ENCODE data around the gene MSL2. TPM values are rescaled to one million over a fixed set of nuclear protein-coding genes. Genes with fewer than 3 reads are reported as not detected.
"Not testable (repeated sequence)": the region's sequence is repeated elsewhere in the genome, so short reads cannot be mapped to it uniquely, and the experiment has no call there.

The MSL2 gene
- total RNA-seq, 1 donor from 2014 or later = 30.2 TPM

GRCh38 chr3:136236109-136236508, 40.0 kb upstream of the MSL2 start:
- no peak for DNase-seq

DNA sequence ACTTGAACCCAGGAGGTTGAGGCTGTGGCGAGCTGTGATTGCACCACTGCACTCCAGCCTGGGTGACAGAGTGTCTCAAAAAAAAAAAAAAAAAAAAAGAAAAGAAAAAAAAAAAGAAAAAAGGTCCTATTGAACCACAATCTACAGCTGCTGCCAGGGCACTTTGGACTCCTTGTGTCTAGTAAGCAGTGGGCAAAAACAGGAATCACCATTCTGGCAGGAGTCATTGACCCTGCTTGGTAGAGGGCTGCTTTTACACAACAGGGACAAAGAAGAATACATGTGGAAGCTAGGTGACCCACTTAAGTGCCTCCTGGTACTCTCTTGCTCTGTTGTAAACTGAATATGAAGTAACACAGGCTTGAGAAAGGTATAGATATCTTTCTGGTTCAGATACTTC, 39.4 kb upstream of the MSL2 start:
- intact Hi-C loops (cut with DNase I) = no loop called here
- H3K4me1 ChIP-seq = no peaks in the 10 kb centered on the region
- H3K4me3 ChIP-seq = no peak overlapping the region
- DNase-seq = no peak
- H3K27ac ChIP-seq = no peak overlapping the region
- no peak for ATAC-seq
- no peaks in the 10 kb centered on the region for H3K9me3 ChIP-seq
- H3K27me3 ChIP-seq = no peaks in the 10 kb centered on the region
- TF ChIP-seq, protein P1, sequence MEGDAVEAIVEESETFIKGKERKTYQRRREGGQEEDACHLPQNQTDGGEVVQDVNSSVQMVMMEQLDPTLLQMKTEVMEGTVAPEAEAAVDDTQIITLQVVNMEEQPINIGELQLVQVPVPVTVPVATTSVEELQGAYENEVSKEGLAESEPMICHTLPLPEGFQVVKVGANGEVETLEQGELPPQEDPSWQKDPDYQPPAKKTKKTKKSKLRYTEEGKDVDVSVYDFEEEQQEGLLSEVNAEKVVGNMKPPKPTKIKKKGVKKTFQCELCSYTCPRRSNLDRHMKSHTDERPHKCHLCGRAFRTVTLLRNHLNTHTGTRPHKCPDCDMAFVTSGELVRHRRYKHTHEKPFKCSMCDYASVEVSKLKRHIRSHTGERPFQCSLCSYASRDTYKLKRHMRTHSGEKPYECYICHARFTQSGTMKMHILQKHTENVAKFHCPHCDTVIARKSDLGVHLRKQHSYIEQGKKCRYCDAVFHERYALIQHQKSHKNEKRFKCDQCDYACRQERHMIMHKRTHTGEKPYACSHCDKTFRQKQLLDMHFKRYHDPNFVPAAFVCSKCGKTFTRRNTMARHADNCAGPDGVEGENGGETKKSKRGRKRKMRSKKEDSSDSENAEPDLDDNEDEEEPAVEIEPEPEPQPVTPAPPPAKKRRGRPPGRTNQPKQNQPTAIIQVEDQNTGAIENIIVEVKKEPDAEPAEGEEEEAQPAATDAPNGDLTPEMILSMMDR (IDR thresholded peaks at IDR 0.05) = no peak
- no peaks in the 10 kb centered on the region for H3K36me3 ChIP-seq

More at GRCh38 chr3:136236109-136236508, 40.0 kb upstream of the MSL2 start:
- TF ChIP-seq, protein P1 (IDR thresholded peaks at IDR 0.05) = no peak
- H3K27me3 ChIP-seq = no peaks in the 10 kb centered on the region
- no peaks in the 10 kb centered on the region for H3K36me3 ChIP-seq
- no peaks in the 10 kb centered on the region for H3K4me1 ChIP-seq
- ATAC-seq = no peak
- no peaks in the 10 kb centered on the region for H3K9me3 ChIP-seq
- intact Hi-C loops (cut with DNase I) = no loop called here
- H3K4me3 ChIP-seq = no peak overlapping the region
- H3K27ac ChIP-seq = no peak overlapping the region

- TF ChIP-seq, protein P1 (IDR thresholded peaks at IDR 0.05) = no peak
- H3K36me3 ChIP-seq = no peaks in the 10 kb centered on the region
- ATAC-seq = no peak
- H3K4me3 ChIP-seq = no peak overlapping the region
- H3K27ac ChIP-seq = no peak overlapping the region
- no peaks in the 10 kb centered on the region for H3K4me1 ChIP-seq
- DNase-seq = no peak
- H3K27me3 ChIP-seq = no peaks in the 10 kb centered on the region
- intact Hi-C loops (cut with DNase I) = no loop called here
- H3K9me3 ChIP-seq = no peaks in the 10 kb centered on the region
Observed at GRCh38 chr3:136232413-136232812, 36.3 kb upstream of the MSL2 start.

- H3K27me3 ChIP-seq; H3K27ac ChIP-seq; DNase-seq; intact Hi-C loops (cut with DNase I); H3K4me3 ChIP-seq; H3K4me1 ChIP-seq; H3K36me3 ChIP-seq; H3K9me3 ChIP-seq; ATAC-seq: not testable (repeated sequence)
Observed at GRCh38 chr3:136222746-136223145, 26.6 kb upstream of the MSL2 start.

DNA sequence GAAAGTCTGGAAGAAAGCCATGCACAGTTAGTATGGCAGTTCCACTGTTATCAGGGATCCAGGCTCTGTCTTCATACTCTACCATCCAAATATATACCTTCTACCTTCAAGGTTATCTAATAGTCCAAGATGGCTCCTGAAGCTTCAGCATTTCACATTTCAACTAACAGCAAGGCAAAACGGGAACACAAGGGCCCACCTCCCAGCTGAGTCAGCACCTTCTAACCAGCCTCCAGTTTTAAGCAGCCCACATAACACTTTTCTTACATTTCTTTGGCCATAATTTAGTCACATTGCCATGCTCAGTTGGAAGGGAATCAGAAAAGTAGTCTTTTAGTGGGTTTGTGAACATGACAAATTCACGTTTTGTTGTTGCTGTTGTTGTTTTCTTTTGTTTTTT, 15.4 kb upstream of the MSL2 start:
- intact Hi-C loops (cut with DNase I) = no loop called here
- DNase-seq = no peak

DNA sequence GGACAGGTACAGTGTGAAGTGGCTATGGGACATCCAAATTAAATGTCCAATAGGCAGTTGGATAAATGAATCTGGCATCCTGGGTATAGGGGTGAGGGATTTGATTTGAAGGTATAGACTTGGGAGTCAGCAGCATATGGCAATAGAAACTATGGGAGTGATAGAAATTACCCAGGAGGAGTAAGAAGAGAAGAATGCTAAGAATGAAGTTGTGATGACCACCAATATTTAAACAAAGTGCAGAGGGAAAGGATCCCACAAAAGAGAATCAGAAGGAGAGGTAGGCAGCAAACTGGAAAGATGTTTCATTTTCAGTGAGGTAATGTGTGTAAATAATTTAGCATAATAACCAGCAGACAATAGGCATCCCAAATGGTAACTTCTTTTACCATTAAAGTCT, 13.8 kb upstream of the MSL2 start:
- TF ChIP-seq, protein P1 (IDR thresholded peaks at IDR 0.05) = no peak

More for the DNA sequence above, 15.4 kb upstream of the MSL2 start:
- H3K36me3 ChIP-seq = no peaks in the 10 kb centered on the region
- no peaks in the 10 kb centered on the region for H3K4me1 ChIP-seq
- H3K27me3 ChIP-seq = no peaks in the 10 kb centered on the region
- H3K4me3 ChIP-seq = no peak overlapping the region
- ATAC-seq = no peak
- TF ChIP-seq, protein P1 (IDR thresholded peaks at IDR 0.05) = no peak
- no peaks in the 10 kb centered on the region for H3K9me3 ChIP-seq
- H3K27ac ChIP-seq = no peak overlapping the region

More for the DNA sequence above, 13.8 kb upstream of the MSL2 start:
- intact Hi-C loops (cut with DNase I) = no loop called here
- H3K27ac ChIP-seq = no peak overlapping the region
- no peak for DNase-seq
- no peaks in the 10 kb centered on the region for H3K36me3 ChIP-seq
- H3K27me3 ChIP-seq = no peaks in the 10 kb centered on the region
- no peak for ATAC-seq
- H3K4me3 ChIP-seq = no peak overlapping the region
- H3K9me3 ChIP-seq = no peaks in the 10 kb centered on the region
- H3K4me1 ChIP-seq = no peaks in the 10 kb centered on the region

All from upper lobe of right lung (tissue), 1 donor.